SK-N-SH treated with all-trans-retinoic acid at 6 μM for 48 hours (cell line): ENCODE measurements around the gene EPN1.

Experiments
- PATZ1 ChIP-seq: fragments of 250-450 bp; sonication (Bioruptor Pico); IDR thresholded peaks from 2 replicates; pipeline ENCODE4 v1.8.0; 2020; ENCODE audit warnings: mild to moderate bottlenecking, moderate library complexity, borderline replicate concordance
- TOX ChIP-seq: fragments of 250-450 bp; sonication (Bioruptor Pico); IDR thresholded peaks from 2 replicates; pipeline ENCODE4 v1.8.0; 2021; ENCODE audit warnings: mild to moderate bottlenecking, moderate library complexity, borderline replicate concordance
- ZFP3 ChIP-seq: fragments of 250-450 bp; sonication (Bioruptor Pico); IDR thresholded peaks from 2 replicates; pipeline ENCODE4 v1.5.0; 2020; ENCODE audit warnings: mild to moderate bottlenecking, moderate library complexity
- ZNF70 ChIP-seq: fragments of 450-650 bp; formaldehyde crosslinking; IDR thresholded peaks from 2 replicates; pipeline ENCODE4 v1.5.0; 2020; ENCODE audit warnings: mild to moderate bottlenecking, moderate library complexity
- ZNF8 ChIP-seq: fragments of 450-650 bp; formaldehyde crosslinking; IDR thresholded peaks from 2 replicates; pipeline ENCODE4 v1.5.0; 2020; ENCODE audit warnings: mild to moderate bottlenecking, moderate library complexity
- TF ChIP-seq, protein P1 (sequence below): fragments of 250-450 bp; sonication (Bioruptor Pico); IDR thresholded peaks from 2 replicates; pipeline ENCODE4 v1.5.1; 2020; ENCODE audit warnings: low read depth, mild to moderate bottlenecking, moderate library complexity

DNA sequence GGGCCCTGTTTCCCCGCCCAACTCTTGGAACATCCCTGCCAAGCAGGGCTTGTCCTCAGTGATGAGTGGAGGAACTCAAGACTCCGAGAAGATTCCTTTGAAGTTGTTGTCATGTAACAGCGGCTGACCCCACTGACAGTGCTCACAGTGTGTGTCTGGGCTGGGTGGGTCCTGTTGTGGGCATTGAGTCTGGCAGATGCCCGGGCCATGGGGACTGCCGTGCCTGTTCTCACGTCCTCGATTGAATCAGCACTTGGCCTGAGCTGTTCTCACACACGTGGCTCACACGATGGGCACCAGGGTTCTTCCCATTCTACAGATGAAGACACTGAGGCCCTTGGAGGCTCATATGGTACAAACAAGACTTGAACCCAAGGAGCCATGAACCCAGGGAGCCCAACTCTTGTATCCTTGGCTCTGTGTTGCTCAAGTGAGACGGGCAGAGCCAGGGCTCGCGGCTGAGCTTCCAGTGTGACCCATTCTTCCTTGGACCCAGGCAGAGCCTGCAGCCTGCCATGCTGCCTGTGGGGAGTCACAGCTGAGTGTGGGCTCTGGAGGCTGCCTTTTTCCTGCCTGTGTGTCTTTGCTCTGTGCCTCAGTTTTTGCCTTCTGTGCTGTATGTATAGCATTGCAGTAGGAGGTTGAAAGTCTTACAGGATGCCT lies 8.6 kb upstream of the EPN1 start:
- TF ChIP-seq PATZ1 (CRISPR knock-in tag), result no peak
- TF ChIP-seq, protein P1, sequence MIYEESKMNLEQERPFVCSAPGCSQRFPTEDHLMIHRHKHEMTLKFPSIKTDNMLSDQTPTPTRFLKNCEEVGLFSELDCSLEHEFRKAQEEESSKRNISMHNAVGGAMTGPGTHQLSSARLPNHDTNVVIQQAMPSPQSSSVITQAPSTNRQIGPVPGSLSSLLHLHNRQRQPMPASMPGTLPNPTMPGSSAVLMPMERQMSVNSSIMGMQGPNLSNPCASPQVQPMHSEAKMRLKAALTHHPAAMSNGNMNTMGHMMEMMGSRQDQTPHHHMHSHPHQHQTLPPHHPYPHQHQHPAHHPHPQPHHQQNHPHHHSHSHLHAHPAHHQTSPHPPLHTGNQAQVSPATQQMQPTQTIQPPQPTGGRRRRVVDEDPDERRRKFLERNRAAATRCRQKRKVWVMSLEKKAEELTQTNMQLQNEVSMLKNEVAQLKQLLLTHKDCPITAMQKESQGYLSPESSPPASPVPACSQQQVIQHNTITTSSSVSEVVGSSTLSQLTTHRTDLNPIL (CRISPR knock-in tag), result no peak
- no peak for TF ChIP-seq ZFP3 (CRISPR knock-in tag)
- TF ChIP-seq ZNF70, result no peak
- TF ChIP-seq TOX (CRISPR knock-in tag), result no peak
- no peak for TF ChIP-seq ZNF8
